ENCODE measurements around the gene LYVE1.

The LYVE1 gene

GRCh38 chr11:10581481-10582019 is 13.1 kb upstream of the LYVE1 start:
- TF ChIP-seq, protein P1, sequence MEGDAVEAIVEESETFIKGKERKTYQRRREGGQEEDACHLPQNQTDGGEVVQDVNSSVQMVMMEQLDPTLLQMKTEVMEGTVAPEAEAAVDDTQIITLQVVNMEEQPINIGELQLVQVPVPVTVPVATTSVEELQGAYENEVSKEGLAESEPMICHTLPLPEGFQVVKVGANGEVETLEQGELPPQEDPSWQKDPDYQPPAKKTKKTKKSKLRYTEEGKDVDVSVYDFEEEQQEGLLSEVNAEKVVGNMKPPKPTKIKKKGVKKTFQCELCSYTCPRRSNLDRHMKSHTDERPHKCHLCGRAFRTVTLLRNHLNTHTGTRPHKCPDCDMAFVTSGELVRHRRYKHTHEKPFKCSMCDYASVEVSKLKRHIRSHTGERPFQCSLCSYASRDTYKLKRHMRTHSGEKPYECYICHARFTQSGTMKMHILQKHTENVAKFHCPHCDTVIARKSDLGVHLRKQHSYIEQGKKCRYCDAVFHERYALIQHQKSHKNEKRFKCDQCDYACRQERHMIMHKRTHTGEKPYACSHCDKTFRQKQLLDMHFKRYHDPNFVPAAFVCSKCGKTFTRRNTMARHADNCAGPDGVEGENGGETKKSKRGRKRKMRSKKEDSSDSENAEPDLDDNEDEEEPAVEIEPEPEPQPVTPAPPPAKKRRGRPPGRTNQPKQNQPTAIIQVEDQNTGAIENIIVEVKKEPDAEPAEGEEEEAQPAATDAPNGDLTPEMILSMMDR (IDR thresholded peaks at IDR 0.05; ENCODE audit: borderline replicate concordance, insufficient read depth, low read depth, low read length): no peak
- no peak overlapping the region for H3K4me3 ChIP-seq (ENCODE audit: low read depth, low read length)

GRCh38 chr11:10580623-10581022 is 12.2 kb upstream of the LYVE1 start:
- no peak overlapping the region for H3K4me3 ChIP-seq (ENCODE audit: low read depth, low read length)
- TF ChIP-seq, protein P1 (IDR thresholded peaks at IDR 0.05; ENCODE audit: borderline replicate concordance, insufficient read depth, low read depth, low read length): no peak

- TF ChIP-seq, protein P1 (IDR thresholded peaks at IDR 0.05; ENCODE audit: borderline replicate concordance, insufficient read depth, low read depth, low read length): no peak
- no peak overlapping the region for H3K4me3 ChIP-seq (ENCODE audit: low read depth, low read length)
Measured at GRCh38 chr11:10579700-10580099, 11.2 kb upstream of the LYVE1 start.

DNA sequence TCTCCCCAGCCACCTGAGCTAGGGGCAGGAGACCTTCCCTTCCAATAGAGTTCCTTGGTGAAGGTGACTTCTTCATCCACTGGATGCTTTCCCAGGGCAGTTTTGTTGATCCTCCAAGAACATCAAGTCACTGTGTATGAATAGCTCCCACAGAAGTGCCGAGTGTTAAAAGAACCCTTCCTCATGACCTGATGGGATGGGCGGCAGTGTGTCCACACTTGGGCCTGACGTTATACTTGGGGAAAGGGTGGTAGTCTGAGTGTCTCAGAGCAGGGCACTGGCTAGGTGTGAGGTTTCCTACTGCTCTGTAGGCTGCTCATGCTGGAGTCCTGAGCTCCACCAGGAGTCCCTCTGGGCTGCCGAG is 7.6 kb upstream of the LYVE1 start:
- no peak overlapping the region for H3K4me3 ChIP-seq (ENCODE audit: low read depth, low read length)
- TF ChIP-seq, protein P1 (IDR thresholded peaks at IDR 0.05; ENCODE audit: borderline replicate concordance, insufficient read depth, low read depth, low read length): no peak

DNA sequence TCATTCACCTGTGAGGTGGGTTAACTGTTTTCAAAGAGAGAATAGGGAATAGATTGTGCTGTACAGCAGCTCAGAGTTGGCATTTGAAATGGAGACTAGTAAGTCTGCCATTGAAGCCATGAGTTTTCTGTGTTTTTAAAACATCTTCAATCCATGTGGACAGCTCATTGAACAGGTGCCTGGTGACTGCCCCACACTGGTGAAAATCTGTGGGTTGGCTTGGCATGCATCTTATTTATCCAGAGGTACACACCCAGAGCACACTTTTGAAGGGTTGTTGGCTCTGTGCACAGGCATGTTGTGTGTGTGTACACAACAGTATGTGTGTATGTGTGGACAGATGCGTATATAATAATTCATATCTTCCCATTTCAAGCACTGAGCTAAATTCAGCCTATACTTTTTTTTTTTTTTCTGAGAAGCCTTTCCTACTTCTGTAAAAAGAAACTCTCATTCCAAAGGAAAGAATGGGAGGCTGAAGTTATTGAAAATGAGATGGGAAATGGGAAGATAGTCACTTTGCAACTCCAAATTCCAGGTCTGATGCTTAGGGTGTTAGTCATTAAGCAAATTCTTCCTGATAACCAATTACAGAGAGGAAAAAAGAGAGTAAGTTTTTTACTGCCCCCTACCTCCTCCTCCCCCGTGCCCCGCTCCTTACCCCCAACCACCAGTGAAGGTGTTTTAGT is 7.0 kb upstream of the LYVE1 start:
- TF ChIP-seq, protein P1 (IDR thresholded peaks at IDR 0.05; ENCODE audit: borderline replicate concordance, insufficient read depth, low read depth, low read length): no peak
- H3K4me3 ChIP-seq (ENCODE audit: low read depth, low read length): no peak overlapping the region

DNA sequence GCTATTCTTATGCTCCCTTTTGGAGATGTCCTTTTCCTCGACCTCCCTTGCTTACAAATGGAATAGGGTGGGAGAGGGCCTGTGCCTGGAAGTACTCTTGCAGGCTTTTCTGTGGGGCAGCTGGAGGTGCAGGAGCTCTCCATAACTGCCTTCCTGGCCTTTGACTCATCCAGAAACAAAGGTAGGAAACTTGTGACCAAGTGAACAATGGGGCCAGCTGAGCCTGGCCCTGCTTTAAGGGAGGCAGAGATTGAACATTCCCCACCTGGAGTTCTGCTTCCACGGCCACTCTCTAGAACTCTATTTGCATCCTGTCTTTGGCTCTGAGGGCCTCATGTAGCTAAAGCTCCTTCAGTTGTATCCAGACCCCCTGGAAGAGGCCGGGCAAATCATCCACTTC is 5.1 kb upstream of the LYVE1 start:
- TF ChIP-seq, protein P1 (IDR thresholded peaks at IDR 0.05; ENCODE audit: borderline replicate concordance, insufficient read depth, low read depth, low read length): no peak
- H3K4me3 ChIP-seq (ENCODE audit: low read depth, low read length): no peak overlapping the region

- H3K4me3 ChIP-seq (ENCODE audit: low read depth, low read length): no peak overlapping the region
- TF ChIP-seq, protein P1 (IDR thresholded peaks at IDR 0.05; ENCODE audit: borderline replicate concordance, insufficient read depth, low read depth, low read length): no peak
Measured at GRCh38 chr11:10573028-10573427, 4.6 kb upstream of the LYVE1 start.

All from GM12875 (cell line).